Peyer's patch (tissue), 4 donors: ENCODE measurements around the gene ABL2.

Source experiments
- POLR2A ChIP-seq, 2 donors: fragments of 450-650 bp; IDR thresholded peaks; one replicate each; pipeline ENCODE4 v1.5.1; 2017; ENCODE audit warnings: antibody characterized with exemption in 2 of 2, mild to moderate bottlenecking in 2 of 2, moderate library complexity in 2 of 2
- TF ChIP-seq, protein P1 (sequence below), 6 experiments: fragments of 450-650 bp in 4 of 6; fragments of 200-600 bp in 2 of 6; sonication (generic) in 1 of 6; IDR thresholded peaks; one replicate each; pipeline ENCODE4 v1.5.1; 2017 to 2019; ENCODE audit warnings: antibody characterized with exemption in 6 of 6, mild to moderate bottlenecking in 3 of 6, moderate library complexity in 1 of 6

DNA sequence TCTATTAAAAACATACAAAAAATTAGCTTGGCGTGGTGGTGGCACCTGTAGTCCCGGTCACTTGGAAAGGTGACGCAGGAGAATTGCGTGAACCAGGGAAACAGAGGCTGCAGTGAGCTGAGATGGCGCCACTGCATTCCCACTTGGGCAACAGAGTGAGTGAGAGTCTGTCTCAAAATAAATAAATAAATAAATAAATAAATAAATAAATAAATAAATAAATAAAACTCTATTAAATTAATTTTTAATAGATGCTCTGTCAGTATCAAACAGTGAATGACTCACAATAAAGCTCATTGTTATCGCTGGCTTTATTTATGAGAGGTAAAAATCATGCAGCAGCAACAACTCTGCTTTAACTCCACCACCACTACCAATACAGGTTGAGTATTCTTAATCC lies 72.8 kb downstream of the ABL2 start:
- TF ChIP-seq, protein P1, sequence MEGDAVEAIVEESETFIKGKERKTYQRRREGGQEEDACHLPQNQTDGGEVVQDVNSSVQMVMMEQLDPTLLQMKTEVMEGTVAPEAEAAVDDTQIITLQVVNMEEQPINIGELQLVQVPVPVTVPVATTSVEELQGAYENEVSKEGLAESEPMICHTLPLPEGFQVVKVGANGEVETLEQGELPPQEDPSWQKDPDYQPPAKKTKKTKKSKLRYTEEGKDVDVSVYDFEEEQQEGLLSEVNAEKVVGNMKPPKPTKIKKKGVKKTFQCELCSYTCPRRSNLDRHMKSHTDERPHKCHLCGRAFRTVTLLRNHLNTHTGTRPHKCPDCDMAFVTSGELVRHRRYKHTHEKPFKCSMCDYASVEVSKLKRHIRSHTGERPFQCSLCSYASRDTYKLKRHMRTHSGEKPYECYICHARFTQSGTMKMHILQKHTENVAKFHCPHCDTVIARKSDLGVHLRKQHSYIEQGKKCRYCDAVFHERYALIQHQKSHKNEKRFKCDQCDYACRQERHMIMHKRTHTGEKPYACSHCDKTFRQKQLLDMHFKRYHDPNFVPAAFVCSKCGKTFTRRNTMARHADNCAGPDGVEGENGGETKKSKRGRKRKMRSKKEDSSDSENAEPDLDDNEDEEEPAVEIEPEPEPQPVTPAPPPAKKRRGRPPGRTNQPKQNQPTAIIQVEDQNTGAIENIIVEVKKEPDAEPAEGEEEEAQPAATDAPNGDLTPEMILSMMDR (IDR thresholded peaks at IDR 0.05) = no peak
- TF ChIP-seq POLR2A (IDR thresholded peaks at IDR 0.05) = no peak
